GM18511 (cell line): ENCODE measurements around the gene RAB7A.
"Not testable (repeated sequence)": the region's sequence is repeated elsewhere in the genome, so short reads cannot be mapped to it uniquely, and the experiment has no call there.

Experiments used
- ATAC-seq: cut with Tn5 transposase; IDR thresholded peaks from one replicate; pipeline ENCODE4 v1.9.1; 2021; ENCODE audit warnings: mild to moderate bottlenecking, moderate library complexity; ENCODE audit not compliant: unreplicated experiment

Gene RAB7A

DNA sequence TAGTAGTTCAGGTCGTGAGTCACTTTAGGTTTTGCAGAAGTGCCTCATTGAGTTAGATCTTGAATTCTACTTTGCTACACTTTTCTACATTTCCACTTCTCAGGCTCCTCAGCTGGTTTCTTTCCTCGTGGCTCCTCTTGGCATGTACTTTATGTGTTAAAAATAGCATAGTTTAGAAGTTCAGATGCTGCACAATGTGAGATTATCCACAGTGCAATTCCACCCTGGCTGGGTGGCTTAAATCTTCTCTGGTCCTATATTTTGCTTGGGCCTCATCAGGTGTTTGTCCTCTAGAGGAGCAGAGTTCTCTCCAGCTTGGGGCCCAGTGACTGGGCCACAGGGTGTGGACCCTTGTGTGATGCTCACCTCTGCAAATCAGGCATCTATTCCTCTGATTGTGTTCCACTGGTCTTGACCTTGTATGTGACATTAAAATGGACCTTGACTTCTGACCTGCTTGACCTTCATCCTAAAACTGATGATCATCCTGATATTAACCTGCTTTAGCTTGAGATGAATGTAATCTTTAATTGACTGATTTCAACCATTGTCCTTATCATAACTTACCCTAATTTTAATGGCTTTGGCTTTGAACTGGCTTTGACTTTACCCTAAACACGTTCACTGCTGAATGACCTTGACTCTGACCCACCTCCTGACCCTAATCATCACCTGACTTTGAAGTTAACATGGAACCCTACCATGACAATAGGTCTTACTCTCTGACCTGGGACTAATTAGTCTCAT, 89.5 kb downstream of the RAB7A start:
- ATAC-seq, result no peak

DNA sequence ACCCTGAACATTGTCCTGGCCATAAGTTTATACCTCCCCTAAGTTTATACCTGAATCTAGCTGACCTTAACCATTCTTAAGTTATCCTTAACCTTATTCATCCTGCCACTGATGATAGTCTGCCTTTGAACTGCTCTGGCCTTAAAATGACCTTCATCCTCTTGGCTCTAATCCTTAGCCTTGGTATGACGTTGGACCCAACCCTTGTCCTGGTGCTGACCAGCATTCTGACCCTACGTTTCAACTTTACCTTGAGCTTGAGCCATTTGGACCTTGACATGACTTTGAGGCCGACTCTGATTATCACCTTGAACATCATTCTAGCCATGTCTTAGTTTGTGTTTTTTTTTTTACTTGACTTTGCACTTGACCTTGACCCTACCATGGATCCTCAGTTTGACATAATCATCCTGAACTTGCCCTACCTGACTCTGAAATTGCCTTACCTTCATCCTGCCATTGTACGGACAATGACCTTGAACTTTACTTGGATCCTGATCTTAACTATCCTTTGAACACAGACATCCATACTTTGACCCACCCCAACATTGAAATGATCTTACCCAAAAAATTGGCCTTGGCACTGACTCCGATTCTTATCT, 92.3 kb downstream of the RAB7A start:
- ATAC-seq, result no peak

DNA sequence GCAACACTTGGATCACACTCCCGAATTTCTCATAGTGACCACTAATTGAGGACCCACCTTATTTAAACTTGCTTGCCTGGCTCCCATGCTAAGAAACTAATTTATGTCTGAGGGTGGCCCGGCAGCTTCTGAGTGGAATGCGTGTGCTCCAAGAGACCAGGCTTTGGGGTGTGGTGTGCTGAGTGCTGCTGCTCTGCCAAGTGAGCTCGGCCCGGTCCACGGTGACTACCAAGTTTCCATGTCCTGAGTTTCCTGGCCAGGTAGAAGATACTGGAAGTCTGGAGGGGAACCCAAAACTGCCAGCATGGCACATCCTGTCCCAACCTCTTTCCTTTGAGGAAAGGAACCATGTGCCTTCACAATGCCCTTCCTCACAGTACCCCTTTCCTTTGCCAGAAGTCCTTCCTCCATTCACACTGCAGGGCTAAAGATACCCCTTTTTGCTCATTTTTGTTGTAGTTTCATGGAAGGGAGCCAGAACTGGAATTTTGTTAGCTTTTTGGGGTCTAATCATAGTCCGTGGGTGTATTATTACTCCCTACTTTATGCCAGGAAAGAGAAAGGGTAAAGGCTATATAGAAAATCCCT, 94.4 kb downstream of the RAB7A start:
- no peak for ATAC-seq

DNA sequence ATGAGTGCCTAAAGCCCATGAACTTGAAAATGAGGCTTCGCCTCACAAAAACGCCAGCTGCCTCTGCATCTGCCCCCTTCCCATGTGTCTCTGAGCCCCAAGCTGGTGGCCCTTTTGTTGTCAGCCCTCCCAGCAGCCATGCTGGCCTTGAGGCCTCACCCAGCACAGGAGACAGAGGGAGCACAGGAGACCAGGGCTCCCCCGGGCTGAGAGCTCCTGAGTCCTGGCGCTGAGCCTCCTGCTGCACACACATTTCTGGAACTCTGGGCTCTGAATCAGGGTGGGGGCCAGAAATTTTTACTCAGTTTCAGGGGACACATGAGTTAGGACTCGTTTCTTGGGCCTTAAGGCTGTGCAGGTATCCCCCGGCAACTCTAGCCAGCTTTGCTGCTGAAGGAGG, 97.0 kb downstream of the RAB7A start:
- no peak for ATAC-seq

DNA sequence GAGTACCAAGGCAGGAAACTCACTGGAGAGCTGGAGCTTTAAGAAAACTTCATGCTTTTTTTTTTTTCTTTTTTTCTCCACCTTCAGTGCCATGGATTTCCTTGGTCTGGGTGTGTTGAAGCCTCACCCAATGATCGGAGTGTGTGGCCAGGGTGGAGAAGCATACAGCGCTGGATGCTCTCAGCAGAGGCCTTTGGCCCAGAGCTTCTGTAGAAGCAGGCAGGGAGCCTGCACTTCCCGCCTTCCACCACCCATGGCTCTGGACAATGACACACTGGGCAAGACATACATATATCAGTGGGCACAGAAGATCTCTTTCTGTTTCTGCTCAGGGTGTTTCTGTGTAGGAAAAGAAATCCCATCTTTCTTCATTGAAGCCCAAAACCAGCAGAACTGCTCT, 97.6 kb downstream of the RAB7A start:
- no peak for ATAC-seq

DNA sequence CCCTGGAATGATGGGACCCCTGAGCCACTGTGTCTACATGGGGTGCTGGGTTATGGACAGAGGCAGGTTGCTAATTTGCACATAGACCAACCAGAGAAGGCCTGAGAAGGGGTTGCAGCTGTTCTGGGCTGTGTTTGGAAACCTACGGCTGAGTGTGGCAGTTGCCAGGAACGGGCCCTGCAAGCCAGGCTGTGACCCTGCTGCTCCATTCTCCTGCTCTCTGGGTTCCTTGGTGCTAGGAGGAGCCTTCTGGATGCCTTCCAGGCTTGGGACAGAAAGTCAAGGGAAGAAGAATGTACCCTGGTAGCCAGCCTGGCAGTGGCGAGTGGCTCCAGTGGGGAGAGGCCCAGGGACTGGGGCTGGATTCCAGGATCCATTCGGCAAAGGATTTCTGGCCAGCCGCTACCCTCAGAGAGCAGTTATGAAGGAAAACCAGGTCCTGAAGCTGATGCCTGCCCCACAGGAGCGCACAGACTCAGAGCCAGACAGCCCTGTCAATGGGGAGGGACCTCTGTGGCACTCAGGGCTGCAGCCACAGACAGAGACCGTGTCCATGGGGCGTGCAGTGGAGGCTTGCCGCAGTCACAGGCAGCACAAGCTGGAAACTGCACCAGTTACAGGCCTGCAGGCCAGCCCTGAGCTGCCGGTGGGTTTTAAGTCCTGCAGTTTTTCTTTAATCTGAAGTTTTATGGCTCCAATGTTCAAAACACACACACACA, 98.3 kb downstream of the RAB7A start:
- ATAC-seq, result no peak

DNA sequence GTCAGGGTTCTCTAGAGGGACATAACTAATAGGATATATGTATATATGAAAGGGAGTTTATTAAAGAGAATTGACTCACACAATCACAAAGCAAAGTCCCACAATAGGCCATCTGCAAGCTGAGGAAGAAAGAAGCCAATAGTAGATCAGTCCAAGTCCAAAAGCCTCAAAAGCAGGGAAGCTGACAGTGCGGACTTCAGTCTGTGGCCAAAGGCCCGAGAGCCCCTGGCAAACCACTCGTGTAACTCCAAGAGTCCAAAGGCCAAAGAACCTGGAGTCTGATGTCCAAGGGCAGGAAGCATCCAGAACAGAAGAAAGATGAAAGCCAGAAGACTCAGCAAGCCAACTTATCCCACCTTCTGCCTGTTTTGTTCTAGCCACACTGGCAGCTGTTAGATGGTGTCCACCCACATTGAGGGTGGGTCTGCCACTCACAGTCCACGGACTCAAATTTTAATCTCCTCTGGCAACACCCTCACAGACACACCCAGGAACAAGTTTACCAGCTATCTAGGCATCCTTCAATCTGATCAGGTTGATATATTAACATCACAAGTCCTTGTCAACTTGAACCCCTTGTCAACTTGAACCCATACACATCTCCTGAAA, 99.2 kb downstream of the RAB7A start:
- ATAC-seq, result no peak

DNA sequence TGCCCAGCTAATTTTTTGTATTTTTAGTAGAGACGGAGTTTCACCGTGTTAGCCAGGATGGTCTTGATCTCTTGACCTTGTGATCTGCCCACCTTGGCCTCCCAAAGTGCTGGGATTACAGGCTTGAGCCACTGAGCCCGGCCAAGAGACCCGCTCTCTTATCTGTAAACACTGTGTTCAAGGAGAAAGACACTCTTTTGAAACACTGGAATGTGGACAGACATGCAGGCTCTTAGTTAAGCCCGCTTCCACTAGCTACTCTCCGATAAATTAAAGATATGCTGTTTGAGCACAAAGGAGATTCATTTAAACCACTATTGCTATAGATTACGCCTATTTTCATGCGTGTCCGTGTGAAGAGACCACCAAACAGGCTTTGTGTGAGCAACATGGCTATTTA, 103.1 kb downstream of the RAB7A start:
- ATAC-seq, result not testable (repeated sequence)

DNA sequence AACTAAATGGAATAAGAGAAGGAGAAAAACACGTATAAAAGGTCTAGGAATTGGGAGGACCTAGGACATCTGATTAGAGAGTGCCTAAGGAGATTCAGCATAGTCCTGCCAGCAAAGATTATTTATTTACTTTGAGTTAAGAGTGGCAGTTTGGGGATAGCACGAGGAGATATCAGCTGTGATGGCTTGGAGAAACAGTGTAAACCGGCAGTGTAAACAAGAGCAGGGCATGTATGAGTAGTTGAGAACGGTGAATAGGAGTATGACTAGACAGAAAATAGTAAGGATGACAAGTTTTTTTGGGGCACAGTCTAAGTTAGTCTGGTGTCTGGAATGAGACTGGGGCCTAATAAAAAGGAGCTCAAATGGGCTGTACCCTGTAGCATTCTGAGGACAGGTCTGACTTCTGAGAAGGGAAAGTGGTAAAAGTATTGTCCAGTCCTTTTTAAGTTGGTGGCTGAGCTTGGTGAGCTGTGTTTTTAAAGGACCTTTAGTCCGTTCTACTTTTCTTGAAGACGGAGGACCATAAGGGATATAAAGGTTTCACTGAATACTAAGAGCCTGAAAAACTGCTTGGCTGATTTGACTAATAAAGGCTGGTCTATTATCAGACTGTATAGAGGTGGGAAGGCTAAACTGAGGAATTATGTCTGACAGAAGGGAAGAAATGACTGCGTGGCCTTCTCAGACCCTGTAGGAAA, 104.1 kb downstream of the RAB7A start:
- ATAC-seq, result not testable (repeated sequence)

DNA sequence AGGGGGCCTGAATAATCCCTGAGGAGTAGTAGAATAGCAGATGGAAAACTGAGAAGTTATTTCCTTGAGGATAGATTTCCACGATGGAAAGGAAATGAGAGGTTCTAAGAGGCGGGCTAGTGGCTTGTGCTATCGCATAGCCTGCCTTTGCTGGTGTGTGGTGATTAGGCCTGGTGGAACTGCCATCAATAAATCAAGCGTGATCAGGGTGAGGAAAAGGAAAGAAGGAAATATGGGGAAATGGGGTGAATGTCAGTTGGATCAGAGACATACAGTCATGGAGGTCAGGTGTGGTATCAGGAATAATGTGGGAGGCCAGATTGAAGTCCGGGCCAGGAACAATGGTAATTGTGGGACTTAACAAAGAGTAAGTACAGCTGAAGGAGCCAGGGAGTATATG, 104.8 kb downstream of the RAB7A start:
- not testable (repeated sequence) for ATAC-seq

DNA sequence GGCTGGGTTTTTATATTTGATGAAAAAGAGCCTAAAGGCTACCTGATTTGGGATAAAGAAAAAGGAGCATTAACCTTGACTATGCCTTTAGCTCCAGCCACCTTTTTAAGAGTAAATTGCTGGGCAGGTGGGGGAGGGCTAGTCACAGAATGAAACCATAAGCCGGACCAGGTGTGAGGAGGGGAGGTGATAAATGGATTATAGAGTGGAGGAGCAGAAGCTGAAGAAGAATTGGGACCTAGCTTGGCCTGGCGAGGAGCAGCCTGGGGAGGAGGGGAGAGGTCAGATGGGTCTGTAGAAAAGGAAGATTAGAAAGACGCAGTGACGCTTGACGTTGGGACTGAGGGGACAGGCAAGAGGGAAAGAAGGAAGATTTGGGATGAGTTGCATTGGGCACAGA, 107.0 kb downstream of the RAB7A start:
- ATAC-seq, result not testable (repeated sequence)

DNA sequence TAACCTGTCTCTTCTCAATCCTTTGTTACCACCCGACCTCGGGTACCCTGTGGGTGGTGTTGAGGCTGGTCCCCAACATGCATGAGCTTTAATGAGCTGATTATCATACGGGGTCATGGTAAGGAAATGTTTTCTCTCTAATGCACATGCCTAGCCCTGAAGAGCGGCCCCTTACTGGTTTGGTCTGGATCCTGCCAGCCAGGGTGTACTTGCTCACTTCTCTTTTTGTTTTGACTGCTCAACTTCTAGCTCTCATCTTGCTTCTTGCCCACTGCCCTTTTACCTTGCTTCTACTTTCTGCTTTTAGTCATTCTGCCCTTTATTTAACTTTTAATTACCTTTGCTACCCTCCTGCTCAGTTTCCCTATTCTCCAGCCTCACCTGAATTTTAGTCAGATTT, 109.1 kb downstream of the RAB7A start:
- no peak for ATAC-seq

DNA sequence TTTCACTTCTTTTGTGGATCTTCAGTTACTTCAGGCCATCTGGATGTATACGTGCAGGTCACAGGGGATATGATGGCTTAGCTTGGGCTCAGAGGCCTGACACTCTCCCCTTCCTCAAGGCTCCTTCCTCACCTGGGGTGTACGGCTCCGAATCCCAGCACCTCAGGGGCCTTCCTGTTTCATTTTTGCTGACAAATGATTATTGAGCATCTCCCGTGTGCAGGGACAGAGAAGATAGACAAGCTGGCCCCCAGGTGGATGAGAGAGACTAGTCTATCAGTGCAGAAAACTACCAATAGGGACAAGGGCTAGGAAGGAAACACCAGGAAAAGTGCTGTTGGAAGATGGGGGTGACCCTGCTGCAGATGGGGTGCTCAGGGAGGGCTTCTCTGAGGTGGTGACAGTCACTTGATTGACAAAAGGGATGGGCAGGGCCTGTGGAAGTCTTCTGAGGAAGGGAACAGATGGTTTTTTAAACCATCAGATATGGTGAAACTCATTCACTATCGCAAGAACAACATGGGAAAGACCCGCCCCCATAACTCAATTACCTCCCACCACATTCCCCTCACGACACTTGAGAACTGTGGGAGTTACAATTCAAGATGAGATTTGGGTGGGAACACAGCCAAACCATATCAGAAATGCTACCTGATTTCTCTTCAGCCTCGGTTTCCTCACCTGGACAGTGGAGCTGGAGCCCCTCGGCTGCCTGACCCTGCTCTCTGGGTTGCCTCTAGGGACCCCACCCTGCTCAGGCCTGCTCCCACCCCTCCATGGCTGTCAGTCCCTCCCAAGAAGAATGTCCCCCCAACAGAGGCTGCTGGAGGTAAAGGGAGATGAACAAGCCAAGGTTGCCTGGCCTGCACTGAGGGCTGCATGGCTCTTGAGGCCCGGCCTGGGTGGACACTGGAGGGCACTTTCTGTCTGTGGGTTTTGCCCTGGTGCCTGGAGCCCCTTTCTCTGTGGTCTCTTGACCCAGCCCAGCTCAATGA, 116.2 kb downstream of the RAB7A start:
- no peak for ATAC-seq

DNA sequence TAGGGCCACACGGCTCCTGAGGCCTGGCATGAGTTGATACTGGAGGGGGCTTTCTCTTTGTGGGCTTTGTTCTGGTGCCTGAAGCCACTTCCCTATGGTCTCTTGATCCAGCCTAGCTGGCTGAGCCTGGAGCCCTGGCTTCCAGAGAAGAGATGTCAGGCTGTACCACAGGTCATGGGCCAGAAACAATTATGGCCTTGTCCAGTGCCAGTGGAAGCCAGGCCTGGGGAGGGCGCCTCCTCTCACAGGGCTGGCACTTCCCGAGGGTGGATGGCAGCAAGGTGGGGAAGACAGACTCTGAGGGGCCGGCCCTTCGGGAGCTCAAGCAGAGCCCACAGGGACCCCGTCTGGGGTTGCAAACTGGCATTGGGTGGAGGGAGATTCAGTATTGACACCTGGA, 118.5 kb downstream of the RAB7A start:
- ATAC-seq, result no peak

DNA sequence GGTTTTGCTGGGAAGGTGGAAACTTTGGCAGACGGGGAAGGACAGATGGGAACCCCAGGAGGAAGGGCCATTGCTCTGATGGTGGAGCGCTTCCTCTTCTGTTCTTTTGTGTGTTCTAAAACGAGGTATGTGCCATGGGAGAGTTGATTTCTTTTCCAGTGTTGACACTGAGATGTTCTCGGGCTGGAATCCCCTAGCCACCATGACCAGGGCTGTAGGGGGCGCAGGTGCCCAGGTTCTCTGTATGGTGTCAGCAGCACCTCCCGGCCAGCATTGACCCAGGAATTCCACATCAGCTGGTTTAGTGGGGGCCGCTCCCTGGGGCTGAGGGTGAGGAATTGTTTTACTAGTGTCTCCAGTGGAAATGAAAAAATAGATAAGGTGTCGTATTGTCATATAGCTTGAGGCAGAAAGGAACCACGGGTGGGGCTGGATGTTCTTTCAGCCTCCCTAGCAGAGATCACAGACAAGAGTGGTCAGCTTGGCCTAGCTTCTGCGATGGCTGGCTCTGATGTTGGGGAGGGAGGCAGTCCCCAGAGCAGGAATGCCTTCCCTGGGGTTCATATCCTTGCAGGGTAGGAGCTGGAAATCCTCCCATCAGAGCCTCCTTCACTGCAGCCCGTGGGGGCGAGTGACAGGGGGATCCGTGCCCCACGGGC, 119.3 kb downstream of the RAB7A start:
- no peak for ATAC-seq

DNA sequence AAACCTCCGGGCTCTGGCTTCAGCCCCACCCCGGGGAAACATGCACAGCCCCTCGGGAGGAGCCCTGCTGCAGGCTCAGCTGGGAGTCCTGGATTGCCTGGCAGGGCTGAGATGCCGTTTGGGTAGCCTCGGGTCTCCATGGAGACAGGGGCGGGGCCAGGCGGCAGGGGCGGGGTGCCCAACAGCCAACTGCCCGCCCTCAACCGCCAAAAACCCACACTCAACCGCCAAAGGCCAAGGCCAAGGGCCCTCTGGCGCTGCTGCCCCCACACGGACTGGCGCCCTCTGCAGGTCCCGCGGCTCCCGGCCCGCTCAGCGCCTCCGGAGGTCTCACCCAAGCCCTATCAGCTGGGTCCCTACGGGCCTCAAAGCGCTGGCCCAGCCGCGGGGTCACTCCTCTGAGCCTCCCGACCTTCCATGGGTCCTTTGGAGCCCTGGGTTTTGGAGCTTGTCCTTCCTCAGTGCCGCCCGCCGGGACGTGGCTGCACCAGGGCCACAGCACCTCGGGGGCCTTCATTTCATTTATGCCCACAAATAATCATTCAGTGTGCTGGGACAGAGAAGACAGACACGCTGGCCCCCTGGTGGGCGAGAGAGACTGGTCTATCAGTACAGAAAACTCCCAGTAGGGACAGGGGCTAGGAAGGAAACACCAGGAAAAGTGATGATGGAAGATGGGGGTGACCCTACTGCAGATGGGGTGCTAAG, 119.9 kb downstream of the RAB7A start:
- peak; percentile 84 for ATAC-seq

DNA sequence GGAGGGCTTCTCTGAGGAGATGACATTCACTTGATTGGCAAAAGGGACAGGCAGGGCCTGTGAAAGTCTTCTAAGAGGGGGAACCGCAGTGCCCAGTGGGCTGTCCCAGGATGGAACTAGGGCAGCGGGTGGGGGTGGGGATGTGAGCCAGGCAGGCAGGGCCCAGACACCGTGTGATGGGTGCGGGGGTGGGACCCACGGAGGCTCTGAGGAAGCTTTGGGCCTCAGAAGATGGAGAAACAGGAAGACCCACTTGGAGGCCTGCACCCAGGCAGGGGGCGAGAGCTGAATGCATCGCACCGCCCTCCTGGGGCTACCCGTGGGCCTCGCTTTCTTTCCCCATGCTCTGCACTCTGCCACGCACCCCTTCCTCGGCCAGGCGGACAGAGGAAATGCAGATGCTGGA, 120.5 kb downstream of the RAB7A start:
- ATAC-seq, result peak; percentile 6

DNA sequence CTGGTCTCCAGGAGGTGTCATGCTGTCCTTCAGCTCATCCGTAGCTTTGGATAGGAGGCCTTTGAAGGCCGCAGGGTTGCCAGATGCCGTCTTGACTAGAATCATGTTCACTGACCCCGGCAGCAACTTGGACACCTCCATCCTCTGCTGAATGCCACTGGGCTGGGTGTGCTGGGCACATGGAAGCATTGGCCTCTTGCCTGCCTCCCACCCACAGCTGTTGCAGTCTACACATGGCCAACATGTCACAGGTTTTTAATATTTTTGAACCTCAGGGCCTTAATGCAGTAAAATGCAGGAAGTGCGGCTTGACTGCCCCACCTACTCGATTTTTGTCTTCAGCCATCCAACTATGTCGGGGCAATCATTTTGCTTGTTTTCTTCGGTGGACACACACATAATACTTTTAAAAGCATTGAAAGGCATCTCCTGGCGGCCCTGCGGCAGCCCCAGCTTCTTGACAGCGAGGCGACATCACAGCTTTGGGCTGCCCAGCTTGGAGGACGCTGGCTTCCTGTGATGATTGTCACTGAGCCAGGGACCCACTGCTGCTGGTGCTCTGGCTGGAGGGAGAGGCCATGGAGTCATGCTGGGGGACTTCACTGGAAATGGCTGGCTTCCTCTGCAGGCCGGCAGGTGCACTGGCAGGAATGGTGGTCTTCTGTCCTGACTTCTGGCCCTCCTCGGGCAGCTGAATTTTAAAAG, 121.8 kb downstream of the RAB7A start:
- no peak for ATAC-seq
